ENCODE data around the gene EDAR. TPM values are rescaled to one million over a fixed set of nuclear protein-coding genes. Genes with fewer than 3 reads are reported as not detected.

The EDAR gene
- total and polyA plus RNA-seq, 4 donors = not detected

DNA sequence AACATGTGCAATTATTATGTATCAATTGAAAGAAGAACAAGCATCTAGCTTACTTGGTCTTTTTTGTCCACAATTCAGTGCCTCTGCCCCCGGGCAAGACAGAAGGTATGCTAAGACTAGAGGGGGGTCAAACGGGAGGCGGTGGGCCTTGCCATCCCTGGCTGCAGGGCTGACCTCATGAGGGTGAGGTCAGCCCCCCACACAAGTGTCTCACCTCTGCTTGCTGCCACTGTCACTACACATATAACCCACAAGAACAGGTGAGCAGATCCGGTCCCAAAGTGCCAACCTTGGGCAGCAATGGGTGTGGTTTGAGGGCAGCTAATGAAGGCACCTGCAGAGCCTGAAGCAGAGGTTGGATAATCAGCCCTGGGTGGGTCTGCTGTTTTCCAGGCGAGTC lies 71.5 kb downstream of the EDAR start:
- Histone ChIP-seq H3K9me3 (ENCODE audit: control insufficient read depth, low read length) (no peaks in the 10 kb centered on the region), H3K36me3 (ENCODE audit: control insufficient read depth in 1 of 2, insufficient read depth in 2 of 2, low read length in 1 of 2) (no peaks in the 10 kb centered on the region), H3K4me3 (ENCODE audit: low read length in 2 of 2) (no peak overlapping the region), H3K4me1 (ENCODE audit: control insufficient read depth in 1 of 2, insufficient read depth in 2 of 2, low read length in 2 of 2) (no peaks in the 10 kb centered on the region), H3K27ac (ENCODE audit: low read depth in 1 of 2, low read length in 2 of 2) (no peak overlapping the region), H3K27me3 (ENCODE audit: control insufficient read depth in 1 of 2, insufficient read depth in 2 of 2, low read length in 1 of 2) (no peaks in the 10 kb centered on the region)
- 87 to 90% methylated on average over 5 of the region's 5 CpGs for WGBS, 2 donors
- intact Hi-C loops (cut with DNase I) = no loop called here
- ATAC-seq (ENCODE audit: low FRiP score) (no peak), DNase-seq (no peak)

GRCh38 chr2:108916796-108917421 lies 72.1 kb downstream of the EDAR start:
- H3K9me3 ChIP-seq (ENCODE audit: control insufficient read depth, low read length) = no peaks in the 10 kb centered on the region
- no peak overlapping the region for H3K27ac ChIP-seq (ENCODE audit: low read depth in 1 of 2, low read length in 2 of 2)
- no peaks in the 10 kb centered on the region for H3K4me1 ChIP-seq (ENCODE audit: control insufficient read depth in 1 of 2, insufficient read depth in 2 of 2, low read length in 2 of 2)
- ATAC-seq (ENCODE audit: low FRiP score) = no peak
- DNase-seq = no peak
- no peaks in the 10 kb centered on the region for H3K27me3 ChIP-seq (ENCODE audit: control insufficient read depth in 1 of 2, insufficient read depth in 2 of 2, low read length in 1 of 2)
- intact Hi-C loops (cut with DNase I) = no loop called here
- WGBS, 2 donors = 51 to 62% methylated on average over 14 of the region's 14 CpGs
- no peak overlapping the region for H3K4me3 ChIP-seq (ENCODE audit: low read length in 2 of 2)
- no peaks in the 10 kb centered on the region for H3K36me3 ChIP-seq (ENCODE audit: control insufficient read depth in 1 of 2, insufficient read depth in 2 of 2, low read length in 1 of 2)

GRCh38 chr2:108916122-108916795 lies 72.8 kb downstream of the EDAR start:
- 86 to 89% methylated on average over 15 of the region's 15 CpGs for WGBS, 2 donors
- Histone ChIP-seq H3K9me3 (ENCODE audit: control insufficient read depth, low read length) (no peaks in the 10 kb centered on the region), H3K4me3 (ENCODE audit: low read length in 2 of 2) (no peak overlapping the region), H3K36me3 (ENCODE audit: control insufficient read depth in 1 of 2, insufficient read depth in 2 of 2, low read length in 1 of 2) (no peaks in the 10 kb centered on the region), H3K27ac (ENCODE audit: low read depth in 1 of 2, low read length in 2 of 2) (no peak overlapping the region), H3K27me3 (ENCODE audit: control insufficient read depth in 1 of 2, insufficient read depth in 2 of 2, low read length in 1 of 2) (no peaks in the 10 kb centered on the region), H3K4me1 (ENCODE audit: control insufficient read depth in 1 of 2, insufficient read depth in 2 of 2, low read length in 2 of 2) (no peaks in the 10 kb centered on the region)
- intact Hi-C loops (cut with DNase I) = no loop called here
- no peak for ATAC-seq (ENCODE audit: low FRiP score)
- DNase-seq = no peak

DNA sequence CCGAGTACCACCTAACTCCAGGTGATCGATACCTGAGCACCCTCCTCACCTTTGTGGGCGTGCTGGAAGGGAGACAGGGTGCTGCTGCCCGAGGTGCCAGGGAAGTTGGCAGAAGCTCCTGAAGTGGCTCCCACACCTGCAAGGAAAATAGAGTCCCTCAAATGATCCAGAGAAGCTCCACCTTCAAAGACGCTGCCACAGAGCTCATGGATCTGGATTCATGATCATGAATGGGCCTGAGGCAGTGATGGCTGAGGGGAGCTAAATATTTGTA lies 76.5 kb downstream of the EDAR start:
- DNase-seq (no peak), ATAC-seq (ENCODE audit: low FRiP score) (no peak)
- no peaks in the 10 kb centered on the region for H3K9me3 ChIP-seq (ENCODE audit: control insufficient read depth, low read length)
- no peaks in the 10 kb centered on the region for H3K36me3 ChIP-seq (ENCODE audit: control insufficient read depth in 1 of 2, insufficient read depth in 2 of 2, low read length in 1 of 2)
- H3K27ac ChIP-seq (ENCODE audit: low read depth in 1 of 2, low read length in 2 of 2) = no peak overlapping the region
- H3K27me3 ChIP-seq (ENCODE audit: control insufficient read depth in 1 of 2, insufficient read depth in 2 of 2, low read length in 1 of 2) = no peaks in the 10 kb centered on the region
- intact Hi-C loops (cut with DNase I) = no loop called here
- H3K4me1 ChIP-seq (ENCODE audit: control insufficient read depth in 1 of 2, insufficient read depth in 2 of 2, low read length in 2 of 2) = no peaks in the 10 kb centered on the region
- no peak overlapping the region for H3K4me3 ChIP-seq (ENCODE audit: low read length in 2 of 2)
- 91 to 95% methylated on average over 5 of the region's 5 CpGs for WGBS, 2 donors

DNA sequence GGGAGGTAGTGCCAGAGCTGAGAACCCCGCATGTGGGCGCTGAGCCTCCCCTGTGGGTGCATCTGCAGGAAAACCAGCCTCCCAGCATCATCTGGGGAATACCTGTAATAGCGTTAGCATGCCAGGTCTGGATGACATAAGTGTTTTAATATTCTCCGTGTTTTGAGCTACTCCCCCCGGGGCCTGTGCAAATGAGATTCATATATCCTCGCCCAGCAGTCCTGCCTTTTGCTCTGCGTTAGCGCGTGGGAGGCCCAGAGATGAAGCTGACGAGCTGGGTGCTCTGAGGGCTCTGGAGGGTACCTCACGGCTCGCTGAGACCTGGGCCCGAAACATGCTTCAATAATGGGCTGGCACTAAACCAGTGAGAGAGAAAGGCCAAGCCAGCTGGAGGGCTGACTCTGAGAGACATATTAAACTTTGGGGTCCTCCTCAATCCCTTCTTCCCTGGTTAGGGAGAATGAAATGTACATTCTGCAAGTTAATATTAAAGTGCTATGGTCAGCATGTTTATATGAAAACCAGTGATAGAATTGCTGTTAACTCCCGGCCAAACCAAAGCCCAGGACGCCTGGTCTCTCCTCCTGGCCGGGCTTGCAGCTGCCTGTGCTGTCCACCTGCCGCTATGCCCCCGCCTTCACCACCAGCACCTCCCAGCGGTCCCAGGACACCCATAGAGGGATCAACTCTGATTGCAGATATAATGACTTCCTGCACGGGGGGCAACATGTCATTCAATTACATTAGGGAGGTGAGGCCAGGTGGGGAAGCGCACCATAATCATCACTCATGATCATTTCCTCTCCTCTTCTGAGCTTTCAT lies 77.0 kb downstream of the EDAR start:
- no peaks in the 10 kb centered on the region for H3K36me3 ChIP-seq (ENCODE audit: control insufficient read depth in 1 of 2, insufficient read depth in 2 of 2, low read length in 1 of 2)
- H3K9me3 ChIP-seq (ENCODE audit: control insufficient read depth, low read length) = no peaks in the 10 kb centered on the region
- no peaks in the 10 kb centered on the region for H3K4me1 ChIP-seq (ENCODE audit: control insufficient read depth in 1 of 2, insufficient read depth in 2 of 2, low read length in 2 of 2)
- no peak overlapping the region for H3K27ac ChIP-seq (ENCODE audit: low read depth in 1 of 2, low read length in 2 of 2)
- intact Hi-C loops (cut with DNase I) = no loop called here
- DNase-seq = no peak
- H3K27me3 ChIP-seq (ENCODE audit: control insufficient read depth in 1 of 2, insufficient read depth in 2 of 2, low read length in 1 of 2) = no peaks in the 10 kb centered on the region
- no peak overlapping the region for H3K4me3 ChIP-seq (ENCODE audit: low read length in 2 of 2)
- no peak for ATAC-seq (ENCODE audit: low FRiP score)
- 86 to 90% methylated on average over 21 of the region's 21 CpGs for WGBS, 2 donors

GRCh38 chr2:108911401-108911800 lies 77.6 kb downstream of the EDAR start:
- DNase-seq (no peak), ATAC-seq (ENCODE audit: low FRiP score) (no peak)
- WGBS, 2 donors = 94 to 95% methylated on average over 5 of the region's 5 CpGs

DNA sequence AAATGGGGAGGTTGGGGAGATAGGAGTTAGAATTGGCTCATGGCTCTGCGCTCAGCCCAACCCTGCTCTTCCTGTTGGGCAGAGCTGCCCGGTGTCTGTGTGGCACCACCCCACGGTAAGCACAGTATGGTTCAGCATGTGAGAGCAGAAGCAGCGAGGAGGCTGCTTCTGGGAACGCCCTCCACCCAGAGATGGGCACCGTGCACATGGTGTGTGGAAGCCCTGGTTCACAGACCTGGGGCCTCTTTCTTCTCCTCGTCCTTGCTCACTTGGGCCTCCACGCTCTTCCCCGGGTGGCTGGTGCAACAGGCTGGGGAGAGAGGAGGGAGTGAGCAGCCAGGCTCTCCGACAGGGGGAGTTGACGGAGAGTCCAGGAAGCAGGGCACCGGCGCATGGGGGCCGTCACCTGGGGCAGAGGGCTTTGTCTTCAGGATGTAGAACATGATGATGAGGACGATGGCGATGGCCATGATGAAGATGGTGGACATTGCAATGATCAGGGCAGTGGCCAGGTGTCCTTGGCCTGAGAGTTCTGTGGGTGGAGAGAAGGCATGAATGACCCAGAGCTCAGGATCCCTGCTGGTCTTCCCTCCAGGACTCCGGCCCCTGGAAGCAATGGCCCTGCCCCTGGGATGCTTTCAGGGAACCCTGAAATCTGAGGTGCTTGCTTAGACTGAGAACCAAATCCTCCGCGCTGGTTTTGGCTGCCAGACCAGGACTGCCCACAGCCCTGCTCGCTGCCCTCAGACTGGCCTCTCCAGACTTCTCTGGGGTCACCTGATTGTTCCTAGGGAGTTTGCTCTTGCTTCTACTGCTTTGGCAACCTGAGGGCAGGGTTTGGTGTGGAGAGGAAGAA lies 78.3 kb downstream of the EDAR start:
- Histone ChIP-seq H3K27me3 (ENCODE audit: control insufficient read depth in 1 of 2, insufficient read depth in 2 of 2, low read length in 1 of 2) (no peaks in the 10 kb centered on the region), H3K9me3 (ENCODE audit: control insufficient read depth, low read length) (no peaks in the 10 kb centered on the region), H3K4me3 (ENCODE audit: low read length in 2 of 2) (no peak overlapping the region), H3K27ac (ENCODE audit: low read depth in 1 of 2, low read length in 2 of 2) (no peak overlapping the region), H3K36me3 (ENCODE audit: control insufficient read depth in 1 of 2, insufficient read depth in 2 of 2, low read length in 1 of 2) (no peaks in the 10 kb centered on the region), H3K4me1 (ENCODE audit: control insufficient read depth in 1 of 2, insufficient read depth in 2 of 2, low read length in 2 of 2) (no peaks in the 10 kb centered on the region)
- ATAC-seq (ENCODE audit: low FRiP score) (no peak), DNase-seq (no peak)
- WGBS, 2 donors = 87 to 89% methylated on average over 20 of the region's 20 CpGs
- intact Hi-C loops (cut with DNase I) = no loop called here

More at GRCh38 chr2:108911401-108911800, 77.6 kb downstream of the EDAR start:
- no peak overlapping the region for H3K4me3 ChIP-seq (ENCODE audit: low read length in 2 of 2)
- no peaks in the 10 kb centered on the region for H3K9me3 ChIP-seq (ENCODE audit: control insufficient read depth, low read length)
- intact Hi-C loops (cut with DNase I) = no loop called here
- no peak overlapping the region for H3K27ac ChIP-seq (ENCODE audit: low read depth in 1 of 2, low read length in 2 of 2)
- H3K4me1 ChIP-seq (ENCODE audit: control insufficient read depth in 1 of 2, insufficient read depth in 2 of 2, low read length in 2 of 2) = no peaks in the 10 kb centered on the region
- H3K36me3 ChIP-seq (ENCODE audit: control insufficient read depth in 1 of 2, insufficient read depth in 2 of 2, low read length in 1 of 2) = no peaks in the 10 kb centered on the region
- no peaks in the 10 kb centered on the region for H3K27me3 ChIP-seq (ENCODE audit: control insufficient read depth in 1 of 2, insufficient read depth in 2 of 2, low read length in 1 of 2)

- Histone ChIP-seq H3K27me3 (ENCODE audit: control insufficient read depth in 1 of 2, insufficient read depth in 2 of 2, low read length in 1 of 2) (no peaks in the 10 kb centered on the region), H3K4me3 (ENCODE audit: low read length in 2 of 2) (no peak overlapping the region), H3K27ac (ENCODE audit: low read depth in 1 of 2, low read length in 2 of 2) (no peak overlapping the region), H3K36me3 (ENCODE audit: control insufficient read depth in 1 of 2, insufficient read depth in 2 of 2, low read length in 1 of 2) (no peaks in the 10 kb centered on the region), H3K9me3 (ENCODE audit: control insufficient read depth, low read length) (no peaks in the 10 kb centered on the region), H3K4me1 (ENCODE audit: control insufficient read depth in 1 of 2, insufficient read depth in 2 of 2, low read length in 2 of 2) (no peaks in the 10 kb centered on the region)
- DNase-seq (no peak), ATAC-seq (ENCODE audit: low FRiP score) (no peak)
- WGBS, 2 donors = 91 to 93% methylated on average over 12 of the region's 12 CpGs
- intact Hi-C loops (cut with DNase I) = no loop called here
Measured at GRCh38 chr2:108910011-108910431, 79.0 kb downstream of the EDAR start.
